DOHH2 (cell line): ENCODE results near the gene CYP4F12.

ENCODE experiments used
- CTCF ChIP-seq: fragments of 200-600 bp; sonication (generic); IDR thresholded peaks from one replicate; pipeline ENCODE4 v1.5.1; 2014; ENCODE audit warnings: antibody characterized with exemption, mild to moderate bottlenecking, low read depth, low read length; ENCODE audit not compliant: poor library complexity, severe bottlenecking
- EZH2phosphoT487 ChIP-seq: fragments of 200-600 bp; sonication (generic); IDR thresholded peaks from 2 replicates; pipeline ENCODE4 v1.6.1; 2017; ENCODE audit warnings: borderline replicate concordance, mild to moderate bottlenecking, antibody characterized with exemption, low read length, moderate library complexity, mixed read lengths

GRCh38 chr19:15623711-15624318 is 49.1 kb upstream of the CYP4F12 start:
- TF ChIP-seq CTCF (no peak), EZH2phosphoT487 (no peak)
